Measurements from ENCODE around the gene COMMD2. TPM values are rescaled to one million over a fixed set of nuclear protein-coding genes. Genes with fewer than 3 reads are reported as not detected.

The COMMD2 gene
- total RNA-seq = 25.5 TPM
- 18.0 TPM for polyA plus RNA-seq
- long read RNA-seq, donor 1, partial matches to known transcripts = 0 of 2 reads
- long read RNA-seq, donor 1, other reads (novel, unspliced or antisense) = 0 of 2 reads
- long read RNA-seq, donor 2, transcript COMMD2-203 (5 exons, 3,706 nt) = major isoform, 27 of 30 reads
- long read RNA-seq, donor 2, partial matches to known transcripts = 0 of 30 reads
- long read RNA-seq, donor 2, other reads (novel, unspliced or antisense) = 0 of 30 reads
- long read RNA-seq, donor 3, transcript COMMD2-203 (5 exons, 3,706 nt) = major isoform, 39 of 48 reads
- long read RNA-seq, donor 3, partial matches to known transcripts = 0 of 48 reads
- long read RNA-seq, donor 3, other reads (novel, unspliced or antisense) = 0 of 48 reads
- long read RNA-seq, donor 4, partial matches to known transcripts = 0 of 7 reads
- long read RNA-seq, donor 4, other reads (novel, unspliced or antisense) = 0 of 7 reads
- long read RNA-seq, donor 5, transcript COMMD2-201 (4 exons, 739 nt) = minor isoform, 5 of 48 reads
- long read RNA-seq, donor 5, transcript COMMD2-203 (5 exons, 3,706 nt) = major isoform, 36 of 48 reads
- long read RNA-seq, donor 5, partial matches to known transcripts = 0 of 48 reads
- long read RNA-seq, donor 5, other reads (novel, unspliced or antisense) = 0 of 48 reads
- long read RNA-seq, donor 6, transcript COMMD2-203 (5 exons, 3,706 nt) = major isoform, 19 of 21 reads
- long read RNA-seq, donor 6, partial matches to known transcripts = 0 of 21 reads
- long read RNA-seq, donor 6, other reads (novel, unspliced or antisense) = 0 of 21 reads
- long read RNA-seq, donor 7, transcript COMMD2-203 (5 exons, 3,706 nt) = major isoform, 27 of 28 reads
- long read RNA-seq, donor 7, partial matches to known transcripts = 0 of 28 reads
- long read RNA-seq, donor 7, other reads (novel, unspliced or antisense) = 0 of 28 reads
- long read RNA-seq, donor 8, transcript COMMD2-203 (5 exons, 3,706 nt) = major isoform, 5 of 5 reads
- long read RNA-seq, donor 8, partial matches to known transcripts = 0 of 5 reads
- long read RNA-seq, donor 8, other reads (novel, unspliced or antisense) = 0 of 5 reads
- long read RNA-seq, donor 9, transcript COMMD2-203 (5 exons, 3,706 nt) = major isoform, 12 of 16 reads
- long read RNA-seq, donor 9, partial matches to known transcripts = 0 of 16 reads
- long read RNA-seq, donor 9, other reads (novel, unspliced or antisense) = 0 of 16 reads
- long read RNA-seq, donor 10, transcript COMMD2-203 (5 exons, 3,706 nt) = major isoform, 19 of 25 reads
- long read RNA-seq, donor 10, partial matches to known transcripts = 0 of 25 reads
- long read RNA-seq, donor 10, other reads (novel, unspliced or antisense) = 0 of 25 reads

DNA sequence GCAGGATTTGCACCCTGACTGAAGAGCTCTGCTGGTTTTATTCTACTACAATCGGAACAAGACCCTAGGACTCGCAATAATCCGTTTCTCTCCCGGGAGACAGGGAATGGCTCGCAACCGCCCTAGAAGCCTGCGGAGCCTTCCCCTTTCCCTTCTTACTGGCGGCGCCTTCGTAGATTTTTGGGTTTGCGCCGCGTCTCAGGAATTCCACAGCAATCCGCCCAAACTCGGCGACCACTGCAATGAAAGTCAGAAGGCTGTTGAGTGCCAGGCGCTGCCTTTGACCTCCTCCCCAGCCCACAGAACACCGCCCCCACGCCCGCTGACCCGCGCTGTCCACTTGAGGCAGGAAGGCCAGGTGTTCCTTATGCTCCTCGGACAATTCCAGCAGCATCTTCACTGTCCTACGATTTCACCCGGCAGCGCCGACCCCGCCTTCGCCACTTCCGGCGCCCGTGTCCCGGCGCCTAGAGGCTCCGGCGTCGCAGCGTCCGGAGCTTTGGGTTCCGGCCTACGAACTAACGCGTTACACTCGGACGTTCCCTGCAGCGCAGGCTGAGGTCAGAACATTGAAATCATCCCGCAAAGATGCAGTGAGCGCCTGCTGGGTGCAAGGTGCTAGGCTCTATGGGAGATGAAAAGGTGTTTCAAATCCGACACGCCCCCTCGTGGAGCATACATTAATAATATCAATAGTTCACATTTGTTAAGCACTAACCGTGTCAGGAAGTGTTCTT lies at the start of gene COMMD2:
Gene COMMD2 (minus strand): TSS at position 439 of the 737 bp plus-strand sequence. CDS start 45 bp downstream, at position 394.
- H3K27ac ChIP-seq (ENCODE audit: low read depth in 1 of 2, low read length in 1 of 2) = peak within 1 kb of the TSS; percentile 26 to 86
- peaks cover 0 to 6% of the 10 kb centered on the region in 2 donors for H3K4me1 ChIP-seq (ENCODE audit: control insufficient read depth in 2 of 2, insufficient read depth in 2 of 2, low read length in 2 of 2)
- H3K9me3 ChIP-seq (ENCODE audit: control insufficient read depth in 2 of 2, insufficient read depth in 1 of 2, low read length in 1 of 2) = no peaks in the 10 kb centered on the region
- under 1% methylated on average over 52 of the region's 52 CpGs for WGBS
- H3K4me3 ChIP-seq (ENCODE audit: low read length in 2 of 2) = peak within 1 kb of the TSS; percentile 78 to 92
- H3K36me3 ChIP-seq (ENCODE audit: control insufficient read depth in 2 of 2, insufficient read depth in 2 of 2, low read length in 1 of 2) = peaks cover 4 to 13% of the 10 kb centered on the region in 2 donors
- H3K27me3 ChIP-seq (ENCODE audit: control insufficient read depth in 2 of 2, insufficient read depth in 1 of 2, low read length in 1 of 2) = no peaks in the 10 kb centered on the region
- peak; percentile 48 to 86 (median 60) for DNase-seq (ENCODE audit: low read depth in 6 of 9, low spot score in 9 of 9)

DNA sequence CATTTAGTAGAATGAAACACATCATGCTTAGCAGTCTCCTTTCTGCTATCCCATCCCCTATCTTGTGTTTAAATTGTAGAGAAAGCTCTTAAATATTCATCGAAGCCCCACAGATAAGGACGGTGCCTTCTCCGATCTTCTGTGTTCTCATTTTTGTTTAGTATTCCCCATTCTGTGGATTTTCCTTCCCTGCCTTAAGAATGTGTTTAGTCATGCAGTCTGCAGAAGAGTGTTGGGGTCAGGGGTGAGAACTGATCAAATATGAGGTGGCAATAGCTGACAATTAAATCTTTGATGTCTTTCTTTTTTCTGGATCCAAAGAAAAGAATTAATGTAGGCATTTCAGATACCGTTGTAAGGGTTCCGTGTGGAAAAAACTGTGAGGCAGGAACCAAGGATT lies 49.4 kb upstream of the COMMD2 start:
- no peak overlapping the region for H3K27ac ChIP-seq (ENCODE audit: low read depth in 1 of 2, low read length in 1 of 2)
- no peak for DNase-seq (ENCODE audit: low read depth in 6 of 9, low spot score in 9 of 9)

GRCh38 chr3:149801195-149801594 lies 48.9 kb upstream of the COMMD2 start:
- no peak overlapping the region for H3K27ac ChIP-seq (ENCODE audit: low read depth in 1 of 2, low read length in 1 of 2)
- H3K9me3 ChIP-seq (ENCODE audit: control insufficient read depth in 2 of 2, insufficient read depth in 1 of 2, low read length in 1 of 2) = no peaks in the 10 kb centered on the region
- 88% methylated on average over 1 of the region's 1 CpG for WGBS
- H3K36me3 ChIP-seq (ENCODE audit: control insufficient read depth in 2 of 2, insufficient read depth in 2 of 2, low read length in 1 of 2) = no peaks in the 10 kb centered on the region
- no peaks in the 10 kb centered on the region for H3K4me1 ChIP-seq (ENCODE audit: control insufficient read depth in 2 of 2, insufficient read depth in 2 of 2, low read length in 2 of 2)
- H3K27me3 ChIP-seq (ENCODE audit: control insufficient read depth in 2 of 2, insufficient read depth in 1 of 2, low read length in 1 of 2) = no peaks in the 10 kb centered on the region
- H3K4me3 ChIP-seq (ENCODE audit: low read length in 2 of 2) = no peak overlapping the region
- no peak for DNase-seq (ENCODE audit: low read depth in 6 of 9, low spot score in 9 of 9)

More for the DNA sequence above, 49.4 kb upstream of the COMMD2 start:
- H3K4me1 ChIP-seq (ENCODE audit: control insufficient read depth in 2 of 2, insufficient read depth in 2 of 2, low read length in 2 of 2) = no peaks in the 10 kb centered on the region
- H3K36me3 ChIP-seq (ENCODE audit: control insufficient read depth in 2 of 2, insufficient read depth in 2 of 2, low read length in 1 of 2) = no peaks in the 10 kb centered on the region
- no peaks in the 10 kb centered on the region for H3K9me3 ChIP-seq (ENCODE audit: control insufficient read depth in 2 of 2, insufficient read depth in 1 of 2, low read length in 1 of 2)
- 77% methylated on average over 5 of the region's 5 CpGs for WGBS
- no peaks in the 10 kb centered on the region for H3K27me3 ChIP-seq (ENCODE audit: control insufficient read depth in 2 of 2, insufficient read depth in 1 of 2, low read length in 1 of 2)
- H3K4me3 ChIP-seq (ENCODE audit: low read length in 2 of 2) = no peak overlapping the region

DNA sequence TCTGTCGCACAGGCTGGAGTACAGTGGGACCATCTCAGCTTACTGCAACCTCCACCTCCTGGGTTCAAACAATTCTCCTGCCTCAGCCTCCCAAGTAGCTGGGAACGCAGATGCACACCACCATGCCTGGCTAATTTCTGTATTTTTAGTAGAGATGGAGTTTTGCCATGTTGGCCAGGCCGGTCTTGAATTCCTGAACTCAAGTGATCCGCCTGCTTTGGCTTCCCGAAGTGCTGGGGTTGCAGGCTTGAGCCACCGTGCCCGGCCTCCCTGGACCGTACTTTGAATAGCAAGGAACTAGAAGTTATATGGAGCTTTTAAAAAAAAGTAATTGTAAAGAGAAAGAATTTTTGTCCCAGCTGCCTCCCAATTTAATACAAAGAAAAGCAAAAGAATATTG lies 48.4 kb upstream of the COMMD2 start:
- no peak overlapping the region for H3K27ac ChIP-seq (ENCODE audit: low read depth in 1 of 2, low read length in 1 of 2)
- H3K4me1 ChIP-seq (ENCODE audit: control insufficient read depth in 2 of 2, insufficient read depth in 2 of 2, low read length in 2 of 2) = no peaks in the 10 kb centered on the region
- H3K9me3 ChIP-seq (ENCODE audit: control insufficient read depth in 2 of 2, insufficient read depth in 1 of 2, low read length in 1 of 2) = no peaks in the 10 kb centered on the region
- WGBS = 96% methylated on average over 8 of the region's 8 CpGs
- DNase-seq (ENCODE audit: low read depth in 6 of 9, low spot score in 9 of 9) = no peak
- no peak overlapping the region for H3K4me3 ChIP-seq (ENCODE audit: low read length in 2 of 2)
- H3K27me3 ChIP-seq (ENCODE audit: control insufficient read depth in 2 of 2, insufficient read depth in 1 of 2, low read length in 1 of 2) = no peaks in the 10 kb centered on the region
- no peaks in the 10 kb centered on the region for H3K36me3 ChIP-seq (ENCODE audit: control insufficient read depth in 2 of 2, insufficient read depth in 2 of 2, low read length in 1 of 2)

- no peaks in the 10 kb centered on the region for H3K27me3 ChIP-seq (ENCODE audit: control insufficient read depth in 2 of 2, insufficient read depth in 1 of 2, low read length in 1 of 2)
- H3K4me3 ChIP-seq (ENCODE audit: low read length in 2 of 2) = no peak overlapping the region
- DNase-seq (ENCODE audit: low read depth in 6 of 9, low spot score in 9 of 9) = no peak
- H3K9me3 ChIP-seq (ENCODE audit: control insufficient read depth in 2 of 2, insufficient read depth in 1 of 2, low read length in 1 of 2) = no peaks in the 10 kb centered on the region
- no peaks in the 10 kb centered on the region for H3K4me1 ChIP-seq (ENCODE audit: control insufficient read depth in 2 of 2, insufficient read depth in 2 of 2, low read length in 2 of 2)
- H3K36me3 ChIP-seq (ENCODE audit: control insufficient read depth in 2 of 2, insufficient read depth in 2 of 2, low read length in 1 of 2) = no peaks in the 10 kb centered on the region
- WGBS = 88% methylated on average over 1 of the region's 1 CpG
- H3K27ac ChIP-seq (ENCODE audit: low read depth in 1 of 2, low read length in 1 of 2) = no peak overlapping the region
Observed at GRCh38 chr3:149796026-149796425, 43.7 kb upstream of the COMMD2 start.

- WGBS = 95% methylated on average over 4 of the region's 4 CpGs
- Histone ChIP-seq H3K4me3 (ENCODE audit: low read length in 2 of 2) (no peak within 1 kb of the TSS), H3K9me3 (ENCODE audit: control insufficient read depth in 2 of 2, insufficient read depth in 1 of 2, low read length in 1 of 2) (no peaks in the 10 kb centered on the region), H3K4me1 (ENCODE audit: control insufficient read depth in 2 of 2, insufficient read depth in 2 of 2, low read length in 2 of 2) (no peaks in the 10 kb centered on the region), H3K27ac (ENCODE audit: low read depth in 1 of 2, low read length in 1 of 2) (no peak within 1 kb of the TSS), H3K27me3 (ENCODE audit: control insufficient read depth in 2 of 2, insufficient read depth in 1 of 2, low read length in 1 of 2) (no peaks in the 10 kb centered on the region), H3K36me3 (ENCODE audit: control insufficient read depth in 2 of 2, insufficient read depth in 2 of 2, low read length in 1 of 2) (no peaks in the 10 kb centered on the region)
- DNase-seq (ENCODE audit: low read depth in 6 of 9, low spot score in 9 of 9) = no peak
Observed at GRCh38 chr3:149792452-149793270, 40.4 kb upstream of the COMMD2 start, which contains the start of gene ANKUB1. TSS of gene ANKUB1 (minus strand) at chr3:149792554. CDS start at chr3:149792366, 188 bp downstream.

DNA sequence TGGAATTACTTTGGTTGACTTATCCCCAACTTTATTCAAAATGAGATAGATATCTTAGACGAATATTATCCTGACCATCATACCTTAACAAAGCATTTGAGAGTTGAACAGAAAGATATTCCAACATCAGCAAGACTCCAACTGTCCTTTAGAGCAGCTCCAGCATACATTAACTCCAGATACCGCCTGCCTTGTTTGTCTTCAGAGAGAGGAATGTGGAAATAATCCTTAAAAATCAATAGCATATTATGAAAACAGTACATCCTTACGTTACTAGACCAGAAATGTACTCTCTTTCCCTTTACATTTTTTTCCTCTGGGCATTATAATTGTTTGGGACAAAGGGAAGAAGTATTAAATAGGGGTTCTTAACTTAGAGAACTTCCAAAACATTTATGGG lies 38.4 kb upstream of the COMMD2 start:
- Histone ChIP-seq H3K27ac (ENCODE audit: low read depth in 1 of 2, low read length in 1 of 2) (no peak overlapping the region), H3K9me3 (ENCODE audit: control insufficient read depth in 2 of 2, insufficient read depth in 1 of 2, low read length in 1 of 2) (no peaks in the 10 kb centered on the region), H3K4me3 (ENCODE audit: low read length in 2 of 2) (no peak overlapping the region), H3K27me3 (ENCODE audit: control insufficient read depth in 2 of 2, insufficient read depth in 1 of 2, low read length in 1 of 2) (no peaks in the 10 kb centered on the region), H3K36me3 (ENCODE audit: control insufficient read depth in 2 of 2, insufficient read depth in 2 of 2, low read length in 1 of 2) (no peaks in the 10 kb centered on the region), H3K4me1 (ENCODE audit: control insufficient read depth in 2 of 2, insufficient read depth in 2 of 2, low read length in 2 of 2) (no peaks in the 10 kb centered on the region)
- WGBS = 96% methylated on average over 3 of the region's 3 CpGs
- DNase-seq (ENCODE audit: low read depth in 6 of 9, low spot score in 9 of 9) = no peak
